ENCODE data around the gene WDFY3. TPM values are rescaled to one million over a fixed set of nuclear protein-coding genes. Genes with fewer than 3 reads are reported as not detected.

Gene WDFY3
- total and polyA plus RNA-seq, 2 of the 13 experiments (the other 11 are each of a cell fraction or from before 2014, with no cell fraction given) = 16.7 to 24.5 TPM

DNA sequence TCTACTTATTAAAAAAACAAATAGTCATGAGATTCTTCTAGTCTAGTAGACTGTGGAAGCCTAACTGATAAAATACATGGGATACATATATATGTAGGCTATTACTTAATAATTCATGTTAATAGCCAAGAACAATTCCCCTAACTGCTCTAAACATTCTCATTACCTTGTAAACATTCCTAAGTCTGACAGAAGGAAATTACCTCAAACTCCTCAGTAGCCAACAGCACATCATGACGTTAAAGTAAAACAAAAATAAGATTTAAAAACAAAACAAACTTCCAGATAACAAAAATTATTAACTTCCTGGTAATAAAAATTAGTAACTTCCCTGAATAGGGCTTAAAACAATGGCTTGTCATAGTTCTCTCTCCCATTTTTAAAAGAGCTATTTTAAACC is 109.2 kb downstream of the WDFY3 start:
- intact Hi-C loops (cut with micrococcal nuclease; ENCODE audit: unreplicated experiment) = no loop called here
- CTCF ChIA-PET (ENCODE audit: low intra/inter-chr PET ratio, low total read pairs) = no interaction called here

DNA sequence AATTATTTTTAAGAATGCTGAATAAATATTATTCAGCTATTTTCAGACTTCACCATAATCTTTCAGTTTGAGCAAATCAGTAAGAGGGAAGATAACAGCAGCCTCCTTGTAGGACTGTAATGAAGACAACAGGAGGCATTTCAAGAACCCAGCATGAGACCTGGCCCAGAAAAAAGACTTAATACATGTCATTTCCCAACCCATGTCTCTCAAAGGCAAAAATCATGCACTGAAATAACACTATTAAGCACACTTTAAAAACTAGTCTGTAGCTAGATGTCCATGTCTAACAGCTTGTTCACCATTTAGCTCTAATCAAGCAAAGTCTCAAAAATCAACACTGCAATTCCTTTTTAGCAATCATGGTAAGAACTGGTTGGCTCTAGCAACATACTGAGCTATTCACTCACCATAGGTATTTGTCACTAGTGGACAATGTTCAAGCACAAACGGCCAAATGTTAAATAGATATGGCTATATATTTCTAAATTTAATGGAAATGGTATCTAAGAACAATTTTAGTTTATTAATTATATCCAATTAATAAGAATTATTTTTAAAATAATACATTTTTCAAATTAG is 109.9 kb downstream of the WDFY3 start:
- in situ Hi-C loops (cut with HindIII; ENCODE audit: extremely low pct_ligation_motif_present, low pct_unique_long_range_greater_than_20kb) = no loop called here
- no peaks in the 10 kb centered on the region for H3K4me1 ChIP-seq (ENCODE audit: insufficient read depth, low read length)
- no peaks in the 10 kb centered on the region for H3K27me3 ChIP-seq (ENCODE audit: control insufficient read depth in 1 of 2, insufficient read depth in 2 of 2, low read length in 2 of 2)
- POLR2A ChIA-PET = no interaction called here
- no peak for ATAC-seq
- DNase-seq (ENCODE audit: low spot score) = no peak
- intact Hi-C loops (cut with micrococcal nuclease; ENCODE audit: unreplicated experiment) = no loop called here
- H3K36me3 ChIP-seq (replicated peaks in 1 of 2; ENCODE audit: control insufficient read depth in 1 of 2, insufficient read depth in 2 of 2, low read length in 2 of 2) = peaks cover 0 to 14% of the 10 kb centered on the region in 2 experiments; a peak in 3 of 5 replicates
- no peak overlapping the region for H3K27ac ChIP-seq (ENCODE audit: extremely low read length, insufficient read depth, low read length)
- no peak overlapping the region for H3K4me2 ChIP-seq (ENCODE audit: low read depth, low read length)
- CTCF ChIA-PET (ENCODE audit: low intra/inter-chr PET ratio, low total read pairs) = no interaction called here
- BruUV-seq (replicated peaks) = no TSS peak
- H2AFZ ChIP-seq (ENCODE audit: low read length) = no peak overlapping the region
- H3K9me3 ChIP-seq (ENCODE audit: low read length) = no peaks in the 10 kb centered on the region
- FAIRE-seq = no peak
- TF ChIP-seq ISL2 (CRISPR knock-in tag; IDR thresholded peaks at IDR 0.05) (no peak), NCOR1 (IDR thresholded peaks at IDR 0.05; ENCODE audit: borderline replicate concordance, low read length) (no peak), ZNF780A (CRISPR knock-in tag; IDR thresholded peaks at IDR 0.05) (no peak), SP140L (CRISPR knock-in tag; IDR thresholded peaks at IDR 0.05; ENCODE audit: borderline replicate concordance) (no peak), GPN1 (CRISPR knock-in tag; IDR thresholded peaks at IDR 0.05; ENCODE audit: borderline replicate concordance) (no peak), ZNF253 (CRISPR knock-in tag; IDR thresholded peaks at IDR 0.05; ENCODE audit: borderline replicate concordance) (no peak)
- TF ChIP-seq, protein P1, sequence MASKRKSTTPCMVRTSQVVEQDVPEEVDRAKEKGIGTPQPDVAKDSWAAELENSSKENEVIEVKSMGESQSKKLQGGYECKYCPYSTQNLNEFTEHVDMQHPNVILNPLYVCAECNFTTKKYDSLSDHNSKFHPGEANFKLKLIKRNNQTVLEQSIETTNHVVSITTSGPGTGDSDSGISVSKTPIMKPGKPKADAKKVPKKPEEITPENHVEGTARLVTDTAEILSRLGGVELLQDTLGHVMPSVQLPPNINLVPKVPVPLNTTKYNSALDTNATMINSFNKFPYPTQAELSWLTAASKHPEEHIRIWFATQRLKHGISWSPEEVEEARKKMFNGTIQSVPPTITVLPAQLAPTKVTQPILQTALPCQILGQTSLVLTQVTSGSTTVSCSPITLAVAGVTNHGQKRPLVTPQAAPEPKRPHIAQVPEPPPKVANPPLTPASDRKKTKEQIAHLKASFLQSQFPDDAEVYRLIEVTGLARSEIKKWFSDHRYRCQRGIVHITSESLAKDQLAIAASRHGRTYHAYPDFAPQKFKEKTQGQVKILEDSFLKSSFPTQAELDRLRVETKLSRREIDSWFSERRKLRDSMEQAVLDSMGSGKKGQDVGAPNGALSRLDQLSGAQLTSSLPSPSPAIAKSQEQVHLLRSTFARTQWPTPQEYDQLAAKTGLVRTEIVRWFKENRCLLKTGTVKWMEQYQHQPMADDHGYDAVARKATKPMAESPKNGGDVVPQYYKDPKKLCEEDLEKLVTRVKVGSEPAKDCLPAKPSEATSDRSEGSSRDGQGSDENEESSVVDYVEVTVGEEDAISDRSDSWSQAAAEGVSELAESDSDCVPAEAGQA (IDR thresholded peaks at IDR 0.05; ENCODE audit: low read depth) = no peak
- TF ChIP-seq, protein P1 (CRISPR knock-in tag; IDR thresholded peaks at IDR 0.05; ENCODE audit: borderline replicate concordance) = no peak
- TF ChIP-seq, protein P2, sequence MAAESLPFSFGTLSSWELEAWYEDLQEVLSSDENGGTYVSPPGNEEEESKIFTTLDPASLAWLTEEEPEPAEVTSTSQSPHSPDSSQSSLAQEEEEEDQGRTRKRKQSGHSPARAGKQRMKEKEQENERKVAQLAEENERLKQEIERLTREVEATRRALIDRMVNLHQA (CRISPR knock-in tag; IDR thresholded peaks at IDR 0.05) = no peak
- H3K79me2 ChIP-seq (ENCODE audit: insufficient read depth, low read length) = no peaks in the 10 kb centered on the region
- no peaks in the 10 kb centered on the region for H4K20me1 ChIP-seq (ENCODE audit: insufficient read depth, low read length)
- H3K9ac ChIP-seq (ENCODE audit: insufficient read depth, low read depth, low read length) = no peak overlapping the region
- H3K4me3 ChIP-seq (replicated peaks in 1 of 3; ENCODE audit: insufficient read depth in 1 of 3, low read depth in 2 of 3, low read length in 3 of 3) = no peak overlapping the region
- WGBS (ENCODE audit: low lambda C conversion rate) = 95% methylated on average over 1 of the region's 1 CpG

More for the DNA sequence above, 109.2 kb downstream of the WDFY3 start:
- Histone ChIP-seq H3K4me1 (ENCODE audit: insufficient read depth, low read length) (no peaks in the 10 kb centered on the region), H4K20me1 (ENCODE audit: insufficient read depth, low read length) (no peaks in the 10 kb centered on the region), H3K4me3 (replicated peaks in 1 of 3; ENCODE audit: insufficient read depth in 1 of 3, low read depth in 2 of 3, low read length in 3 of 3) (no peak overlapping the region), H3K36me3 (replicated peaks in 1 of 2; ENCODE audit: control insufficient read depth in 1 of 2, insufficient read depth in 2 of 2, low read length in 2 of 2) (peaks cover 0 to 14% of the 10 kb centered on the region in 2 experiments; a peak in 3 of 5 replicates), H3K4me2 (ENCODE audit: low read depth, low read length) (no peak overlapping the region), H3K9me3 (ENCODE audit: low read length) (no peaks in the 10 kb centered on the region), H3K9ac (ENCODE audit: insufficient read depth, low read depth, low read length) (no peak overlapping the region), H2AFZ (ENCODE audit: low read length) (no peak overlapping the region), H3K27ac (ENCODE audit: extremely low read length, insufficient read depth, low read length) (no peak overlapping the region), H3K79me2 (ENCODE audit: insufficient read depth, low read length) (no peaks in the 10 kb centered on the region), H3K27me3 (ENCODE audit: control insufficient read depth in 1 of 2, insufficient read depth in 2 of 2, low read length in 2 of 2) (no peaks in the 10 kb centered on the region)
- DNase-seq (ENCODE audit: low spot score) = no peak
- 100% methylated on average over 1 of the region's 1 CpG for WGBS (ENCODE audit: low lambda C conversion rate)
- TF ChIP-seq ZNF292 (CRISPR knock-in tag; IDR thresholded peaks at IDR 0.05; ENCODE audit: borderline replicate concordance, low read depth) (no peak), CENPT (CRISPR knock-in tag; IDR thresholded peaks at IDR 0.05; ENCODE audit: low read depth) (no peak), KLF9 (CRISPR knock-in tag; IDR thresholded peaks at IDR 0.05; ENCODE audit: low read depth) (no peak)
- TF ChIP-seq, protein P3, sequence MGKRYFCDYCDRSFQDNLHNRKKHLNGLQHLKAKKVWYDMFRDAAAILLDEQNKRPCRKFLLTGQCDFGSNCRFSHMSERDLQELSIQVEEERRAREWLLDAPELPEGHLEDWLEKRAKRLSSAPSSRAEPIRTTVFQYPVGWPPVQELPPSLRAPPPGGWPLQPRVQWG (CRISPR knock-in tag; IDR thresholded peaks at IDR 0.05; ENCODE audit: borderline replicate concordance, low read depth) = no peak
- no TSS peak for BruUV-seq (replicated peaks)
- no peak for ATAC-seq
- in situ Hi-C loops (cut with HindIII; ENCODE audit: extremely low pct_ligation_motif_present, low pct_unique_long_range_greater_than_20kb) = no loop called here
- POLR2A ChIA-PET = no interaction called here
- FAIRE-seq = no peak
